Brain microvascular endothelial cell (primary cell): ENCODE results near the gene C2orf76.

Experiments
- DNase-seq: peaks from one replicate; pipeline ENCODE4 v3.0.0-alpha.2; 2020
- H3K27ac ChIP-seq: fragments of 250-450 bp; sonication (Bioruptor Pico); 2 replicates; pipeline ENCODE4 v1.5.1; 2020; ENCODE audit warnings: mild to moderate bottlenecking, moderate library complexity
- H3K27me3 ChIP-seq: fragments of 250-450 bp; sonication (Bioruptor Pico); replicated peaks from 2 replicates; pipeline ENCODE4 v1.5.1; 2020; ENCODE audit warnings: mild to moderate bottlenecking
- H3K36me3 ChIP-seq: fragments of 250-450 bp; sonication (Bioruptor Pico); replicated peaks from 2 replicates; pipeline ENCODE4 v1.5.1; 2020; ENCODE audit warnings: mild to moderate bottlenecking
- H3K4me3 ChIP-seq: 2 replicates; pipeline ENCODE4 v1.5.1; 2011; ENCODE audit warnings: low read depth, mild to moderate bottlenecking, control low read depth, low read length, moderate library complexity
- in situ Hi-C: cut with HindIII; loops from 2 replicates; pipeline ENCODE4 v1.10.0; 2017; ENCODE audit warnings: low sequenced_read_pairs, low pct_ligation_motif_present
- TF ChIP-seq, protein P1 (sequence below): IDR thresholded peaks from 2 replicates; pipeline ENCODE4 v1.5.1; 2011; ENCODE audit warnings: low read depth, mild to moderate bottlenecking, moderate library complexity, low read length, control low read depth, inconsistent platforms; ENCODE audit errors: missing control alignments

Gene C2orf76

GRCh38 chr2:119323459-119323858 lies 43.2 kb downstream of the C2orf76 start:
- in situ Hi-C loops = no loop called here
- H3K4me3 ChIP-seq = no peak overlapping the region
- H3K36me3 ChIP-seq = no peaks in the 10 kb centered on the region
- TF ChIP-seq, protein P1, sequence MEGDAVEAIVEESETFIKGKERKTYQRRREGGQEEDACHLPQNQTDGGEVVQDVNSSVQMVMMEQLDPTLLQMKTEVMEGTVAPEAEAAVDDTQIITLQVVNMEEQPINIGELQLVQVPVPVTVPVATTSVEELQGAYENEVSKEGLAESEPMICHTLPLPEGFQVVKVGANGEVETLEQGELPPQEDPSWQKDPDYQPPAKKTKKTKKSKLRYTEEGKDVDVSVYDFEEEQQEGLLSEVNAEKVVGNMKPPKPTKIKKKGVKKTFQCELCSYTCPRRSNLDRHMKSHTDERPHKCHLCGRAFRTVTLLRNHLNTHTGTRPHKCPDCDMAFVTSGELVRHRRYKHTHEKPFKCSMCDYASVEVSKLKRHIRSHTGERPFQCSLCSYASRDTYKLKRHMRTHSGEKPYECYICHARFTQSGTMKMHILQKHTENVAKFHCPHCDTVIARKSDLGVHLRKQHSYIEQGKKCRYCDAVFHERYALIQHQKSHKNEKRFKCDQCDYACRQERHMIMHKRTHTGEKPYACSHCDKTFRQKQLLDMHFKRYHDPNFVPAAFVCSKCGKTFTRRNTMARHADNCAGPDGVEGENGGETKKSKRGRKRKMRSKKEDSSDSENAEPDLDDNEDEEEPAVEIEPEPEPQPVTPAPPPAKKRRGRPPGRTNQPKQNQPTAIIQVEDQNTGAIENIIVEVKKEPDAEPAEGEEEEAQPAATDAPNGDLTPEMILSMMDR = no peak
- H3K27ac ChIP-seq = no peak overlapping the region
- no peaks in the 10 kb centered on the region for H3K27me3 ChIP-seq
- DNase-seq = no peak

DNA sequence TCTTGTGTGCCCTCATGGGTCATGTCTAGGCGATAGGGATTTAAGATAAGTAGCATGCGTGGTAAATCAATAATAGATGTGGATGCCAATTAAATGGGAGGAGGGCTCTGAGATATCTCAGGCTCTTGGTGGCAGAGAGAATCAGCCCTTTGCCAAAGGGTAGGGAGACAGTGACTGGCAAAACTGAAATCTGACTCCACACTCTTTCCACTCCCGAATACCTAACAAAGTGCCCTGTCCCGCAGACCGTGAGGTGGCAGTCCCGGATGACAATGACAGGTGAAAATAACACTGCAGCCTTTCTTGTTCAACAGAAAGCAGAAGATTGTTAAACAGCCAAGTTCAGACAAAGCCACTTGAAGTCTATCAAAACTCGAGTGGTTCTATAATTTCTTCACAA lies 47.0 kb downstream of the C2orf76 start:
- TF ChIP-seq, protein P1 = no peak
- no peaks in the 10 kb centered on the region for H3K36me3 ChIP-seq
- no peaks in the 10 kb centered on the region for H3K27me3 ChIP-seq
- in situ Hi-C loops = no loop called here
- H3K27ac ChIP-seq = no peak overlapping the region
- H3K4me3 ChIP-seq = no peak overlapping the region
- no peak for DNase-seq

DNA sequence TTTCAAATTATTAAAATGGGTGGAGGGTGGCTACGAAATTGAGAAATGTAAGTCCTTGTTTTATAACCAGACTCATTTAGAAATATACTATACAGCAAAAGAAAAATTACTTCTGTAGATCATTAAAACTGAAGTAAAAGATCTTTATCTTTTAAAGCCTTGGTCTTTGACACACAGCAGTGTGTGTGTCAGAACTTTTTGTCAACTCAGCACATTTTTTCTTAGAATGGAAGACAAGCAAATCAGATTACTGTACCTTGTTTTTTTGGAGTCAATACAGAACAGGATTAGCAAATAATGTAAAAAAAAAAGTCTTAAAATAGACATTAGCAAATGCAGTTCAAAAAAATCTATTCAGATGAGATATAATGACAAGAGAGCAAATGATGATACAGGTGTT lies 49.1 kb downstream of the C2orf76 start:
- Histone ChIP-seq H3K4me3 (no peak overlapping the region), H3K27ac (no peak overlapping the region), H3K27me3 (no peaks in the 10 kb centered on the region), H3K36me3 (no peaks in the 10 kb centered on the region)
- in situ Hi-C loops = no loop called here
- DNase-seq = no peak
- TF ChIP-seq, protein P1 = no peak

DNA sequence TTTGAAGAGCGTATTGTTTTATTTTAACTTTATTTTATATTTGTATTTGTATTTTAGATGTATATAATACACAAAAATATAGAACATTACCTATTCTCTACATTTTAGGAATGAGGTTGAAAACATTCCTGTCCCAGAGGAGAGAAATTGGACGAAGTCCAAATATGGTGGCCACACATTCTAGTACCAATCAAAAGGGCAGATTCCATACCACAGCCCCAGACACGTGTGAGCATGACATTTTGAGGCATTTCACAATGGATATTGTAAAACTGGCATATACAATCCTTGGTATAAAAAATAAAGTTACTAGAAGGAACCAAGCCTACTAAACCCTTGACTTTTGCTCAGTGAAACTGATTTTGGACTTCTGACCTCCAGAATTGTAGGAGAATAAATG lies 50.6 kb downstream of the C2orf76 start:
- TF ChIP-seq, protein P1 = no peak
- no peak for DNase-seq
- H3K36me3 ChIP-seq = no peaks in the 10 kb centered on the region
- no peaks in the 10 kb centered on the region for H3K27me3 ChIP-seq
- H3K27ac ChIP-seq = no peak overlapping the region
- H3K4me3 ChIP-seq = no peak overlapping the region
- in situ Hi-C loops = no loop called here

- H3K4me3 ChIP-seq = no peak overlapping the region
- DNase-seq = no peak
- TF ChIP-seq, protein P1 = no peak
- in situ Hi-C loops = no loop called here
- H3K27ac ChIP-seq = no peak overlapping the region
- no peaks in the 10 kb centered on the region for H3K27me3 ChIP-seq
- no peaks in the 10 kb centered on the region for H3K36me3 ChIP-seq
These were observed 51.3 kb downstream of the C2orf76 start for GRCh38 chr2:119315241-119315925.

- in situ Hi-C loops = no loop called here
- DNase-seq = no peak
- H3K4me3 ChIP-seq = no peak overlapping the region
- TF ChIP-seq, protein P1 = no peak
- no peaks in the 10 kb centered on the region for H3K27me3 ChIP-seq
- H3K27ac ChIP-seq = no peak overlapping the region
- H3K36me3 ChIP-seq = no peaks in the 10 kb centered on the region
These were observed 54.8 kb downstream of the C2orf76 start for GRCh38 chr2:119311831-119312230.
